ENCODE measurements around the gene PPP1R9B. TPM values are rescaled to one million over a fixed set of nuclear protein-coding genes. Genes with fewer than 3 reads are reported as not detected.

The PPP1R9B gene
- total RNA-seq, 1 experiment from 2014 or later: 69.4 TPM

DNA sequence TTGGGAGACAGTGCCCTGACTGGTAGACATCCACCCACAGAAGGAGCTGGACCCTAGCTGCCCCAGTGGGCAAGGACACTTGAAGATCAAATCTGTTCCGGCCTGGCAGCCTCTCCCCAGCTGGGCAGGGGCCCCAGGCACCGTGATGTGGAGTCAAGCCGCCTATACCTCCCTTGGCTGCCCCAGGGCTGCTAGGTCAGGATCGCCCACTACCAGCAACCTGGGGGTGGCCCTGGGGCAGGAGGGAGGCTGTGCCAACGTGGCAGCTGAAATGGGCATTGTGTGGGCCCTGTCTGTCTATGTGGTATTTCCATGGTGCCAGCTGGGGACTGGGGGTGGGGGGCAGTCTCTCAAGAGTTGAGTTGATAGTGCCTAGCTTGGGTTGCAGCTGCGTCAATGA is 54.4 kb downstream of the PPP1R9B start:
- Histone ChIP-seq H3K9me3 (replicated peaks) (no peaks in the 10 kb centered on the region), H3K4me3 (peak overlapping the region; percentile 63), H3K27ac (no peak overlapping the region), H3K36me3 (peaks cover 15% of the 10 kb centered on the region), H3K27me3 (replicated peaks) (no peaks in the 10 kb centered on the region), H3K4me1 (replicated peaks) (peaks cover 14% of the 10 kb centered on the region)
- no peak for DNase-seq (ENCODE audit: low read depth in 1 of 2, low spot score in 2 of 2)

DNA sequence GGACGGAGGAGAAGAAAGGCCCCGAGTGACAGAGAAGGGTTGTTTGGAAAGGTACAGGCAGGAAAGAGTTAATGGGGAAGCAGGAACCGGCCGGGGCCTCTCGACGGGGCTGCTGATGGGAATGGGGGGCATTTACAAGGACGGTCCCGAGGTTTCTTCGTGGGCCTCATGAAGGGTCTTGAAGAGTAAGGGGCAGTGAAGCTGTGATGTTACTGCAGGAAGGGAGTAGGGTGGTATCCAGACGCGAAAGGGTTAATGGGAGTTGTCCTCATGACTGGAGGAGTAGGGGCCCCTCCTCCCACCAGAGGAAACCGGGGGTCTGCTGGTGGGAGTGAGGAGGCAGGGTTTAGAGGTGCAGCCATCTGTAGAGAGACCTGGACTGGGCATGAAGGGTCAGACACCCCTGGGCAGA is 54.8 kb downstream of the PPP1R9B start:
- H3K36me3 ChIP-seq: peaks cover 15% of the 10 kb centered on the region
- no peaks in the 10 kb centered on the region for H3K9me3 ChIP-seq (replicated peaks)
- H3K4me1 ChIP-seq (replicated peaks): peaks cover 14% of the 10 kb centered on the region
- peak overlapping the region; percentile 63 for H3K4me3 ChIP-seq
- no peak overlapping the region for H3K27ac ChIP-seq
- no peak for DNase-seq (ENCODE audit: low read depth in 1 of 2, low spot score in 2 of 2)
- H3K27me3 ChIP-seq (replicated peaks): no peaks in the 10 kb centered on the region

DNA sequence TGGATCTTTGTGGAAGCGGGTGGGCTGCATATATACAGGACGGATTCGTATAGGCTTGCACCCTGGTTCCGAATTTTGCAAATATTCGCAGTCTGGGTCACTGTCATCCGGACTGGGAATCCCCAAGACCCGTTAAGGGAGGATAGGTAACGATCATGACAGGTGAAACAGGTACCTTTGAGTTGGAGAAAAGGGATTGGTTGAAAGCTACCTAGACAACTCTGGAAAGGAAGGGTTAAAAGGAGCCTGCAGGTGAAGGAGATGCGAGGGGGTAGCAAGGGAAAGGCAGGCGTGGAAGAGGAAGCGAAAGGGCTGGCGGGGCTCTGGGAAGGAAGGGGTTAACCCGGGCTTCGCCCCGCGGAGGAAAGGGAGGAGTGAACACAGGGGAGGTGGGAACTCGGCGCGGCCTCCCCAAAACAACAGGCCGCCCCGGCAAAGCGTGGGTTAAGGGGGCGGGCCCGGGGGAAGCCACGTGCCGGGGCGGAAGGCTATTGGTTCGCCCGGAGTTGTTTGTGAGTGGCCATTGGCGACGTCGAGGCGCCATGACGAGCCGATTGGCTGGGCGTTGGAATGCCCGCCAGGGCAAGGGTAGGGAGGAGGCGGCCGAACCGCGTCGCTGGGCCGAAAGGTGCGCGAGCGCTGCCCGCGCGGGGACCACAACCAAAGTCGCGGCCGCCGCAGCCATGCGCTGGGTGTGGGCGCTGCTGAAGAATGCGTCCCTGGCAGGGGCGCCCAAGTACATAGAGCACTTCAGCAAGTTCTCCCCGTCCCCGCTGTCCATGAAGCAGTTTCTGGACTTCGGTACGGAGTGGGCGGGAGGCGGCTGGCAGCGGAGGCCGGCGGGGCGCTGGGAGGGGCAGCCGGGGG is 55.5 kb downstream of the PPP1R9B start, which contains the start of gene PDK2:
Gene PDK2 (plus strand): TSS at position 599 of the 867 bp plus-strand sequence. CDS start 85 bp downstream, at position 684.
- peaks cover 15% of the 10 kb centered on the region for H3K36me3 ChIP-seq
- DNase-seq (ENCODE audit: low read depth in 1 of 2, low spot score in 2 of 2): peak; percentile 95 to 98
- H3K9me3 ChIP-seq (replicated peaks): no peaks in the 10 kb centered on the region
- no peak within 1 kb of the TSS for H3K27ac ChIP-seq
- H3K4me3 ChIP-seq: peak within 1 kb of the TSS; percentile 63
- no peaks in the 10 kb centered on the region for H3K27me3 ChIP-seq (replicated peaks)
- H3K4me1 ChIP-seq (replicated peaks): peaks cover 14% of the 10 kb centered on the region

DNA sequence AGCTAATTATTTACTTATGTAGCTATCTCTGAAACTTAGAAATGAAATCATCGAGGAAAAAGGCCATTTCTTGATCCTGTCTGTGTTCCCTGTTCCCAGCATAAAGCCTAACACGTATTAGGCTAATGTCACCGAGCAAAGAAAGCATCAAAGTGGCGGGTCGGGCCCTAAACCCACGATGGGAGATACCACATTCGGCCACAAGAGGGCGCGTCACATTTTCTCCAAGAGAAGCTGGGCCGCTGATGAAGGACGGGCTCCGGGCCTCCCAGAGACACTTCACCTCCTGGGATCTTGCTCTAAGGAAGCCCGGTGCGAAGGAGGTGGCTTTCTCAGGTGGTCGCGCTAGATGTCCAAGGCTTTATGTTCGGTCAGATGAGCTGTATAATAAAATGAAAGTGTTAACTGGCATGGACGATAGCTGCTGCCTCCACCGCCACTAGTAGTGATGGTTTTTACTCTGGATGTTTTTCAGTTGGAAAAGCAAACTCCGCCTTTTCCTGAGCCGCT is 56.2 kb downstream of the PPP1R9B start:
- Histone ChIP-seq H3K27me3 (replicated peaks) (no peaks in the 10 kb centered on the region), H3K27ac (no peak overlapping the region)

DNA sequence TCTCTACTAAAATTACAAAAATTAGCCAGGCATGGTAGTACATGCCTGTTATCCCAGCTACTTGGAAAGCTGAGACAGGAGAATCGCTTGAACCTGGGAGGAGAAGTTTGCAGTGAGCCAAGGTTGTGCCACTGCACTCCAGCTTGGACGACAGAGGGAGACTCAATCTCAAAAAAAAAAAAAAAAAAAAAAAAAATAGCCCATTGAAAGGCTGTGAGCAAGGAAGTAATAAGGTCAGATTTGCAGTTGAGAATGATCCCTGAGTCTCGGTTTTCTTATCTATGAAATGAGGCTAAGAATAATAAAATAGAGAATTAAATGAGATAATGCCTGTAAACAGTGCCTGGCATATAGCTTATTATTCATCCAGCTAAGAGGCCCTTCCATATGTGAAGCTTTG is 56.7 kb downstream of the PPP1R9B start:
- Histone ChIP-seq H3K27me3 (replicated peaks) (no peaks in the 10 kb centered on the region), H3K4me1 (replicated peaks) (peaks cover 14% of the 10 kb centered on the region), H3K27ac (no peak overlapping the region), H3K9me3 (replicated peaks) (no peaks in the 10 kb centered on the region), H3K36me3 (peaks cover 27% of the 10 kb centered on the region), H3K4me3 (no peak overlapping the region)
- DNase-seq (ENCODE audit: low read depth in 1 of 2, low spot score in 2 of 2): no peak

More for the DNA sequence above, 56.2 kb downstream of the PPP1R9B start:
- H3K4me3 ChIP-seq: peak overlapping the region; percentile 63
- H3K36me3 ChIP-seq: peaks cover 22% of the 10 kb centered on the region
- H3K9me3 ChIP-seq (replicated peaks): no peaks in the 10 kb centered on the region
- peaks cover 14% of the 10 kb centered on the region for H3K4me1 ChIP-seq (replicated peaks)
- DNase-seq (ENCODE audit: low read depth in 1 of 2, low spot score in 2 of 2): peak; percentile 94 to 95

DNA sequence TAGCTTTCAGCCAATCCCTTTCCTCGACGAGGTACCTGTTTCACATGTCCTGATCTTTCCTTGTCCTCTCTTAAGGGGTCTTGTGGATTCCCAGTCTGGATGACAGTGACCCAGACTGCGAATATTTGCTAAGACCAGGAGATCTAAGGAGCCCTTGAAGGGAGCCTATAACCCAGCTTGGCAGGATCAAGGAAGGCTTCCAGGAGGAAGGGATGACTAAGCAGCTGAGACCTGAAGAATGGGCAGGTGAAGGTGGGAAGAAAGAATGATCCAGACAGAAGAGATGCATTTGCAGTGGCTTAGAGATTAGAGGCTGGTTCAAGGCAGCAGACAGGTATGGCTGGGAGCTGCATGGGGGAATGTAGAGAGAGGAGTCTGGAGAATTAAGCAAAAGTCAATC is 57.2 kb downstream of the PPP1R9B start:
- no peak overlapping the region for H3K4me3 ChIP-seq
- no peak overlapping the region for H3K27ac ChIP-seq
- peaks cover 30% of the 10 kb centered on the region for H3K36me3 ChIP-seq
- peaks cover 14% of the 10 kb centered on the region for H3K4me1 ChIP-seq (replicated peaks)
- H3K27me3 ChIP-seq (replicated peaks): no peaks in the 10 kb centered on the region
- no peaks in the 10 kb centered on the region for H3K9me3 ChIP-seq (replicated peaks)
- no peak for DNase-seq (ENCODE audit: low read depth in 1 of 2, low spot score in 2 of 2)

DNA sequence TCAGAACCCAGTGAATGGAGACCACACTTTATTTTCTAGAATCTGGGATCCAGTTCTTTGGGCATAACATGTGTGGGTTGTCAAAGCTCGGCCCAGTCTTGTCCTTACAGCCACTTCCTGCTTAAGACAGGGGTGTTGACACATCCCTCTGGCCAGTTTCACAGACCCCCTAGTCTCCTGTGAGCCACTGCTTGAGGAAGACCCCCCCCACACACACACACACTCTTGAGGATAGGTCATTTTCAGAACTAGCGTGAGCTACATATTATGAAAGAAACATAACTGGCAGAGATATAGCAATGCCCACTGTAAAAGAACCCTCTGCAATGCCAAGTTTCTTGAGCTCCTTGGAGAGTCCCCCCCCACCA is 58.6 kb downstream of the PPP1R9B start:
- no peak for DNase-seq (ENCODE audit: low read depth in 1 of 2, low spot score in 2 of 2)
- H3K27me3 ChIP-seq (replicated peaks): no peaks in the 10 kb centered on the region
- H3K27ac ChIP-seq: no peak overlapping the region
- no peak overlapping the region for H3K4me3 ChIP-seq
- H3K4me1 ChIP-seq (replicated peaks): peaks cover 14% of the 10 kb centered on the region
- H3K9me3 ChIP-seq (replicated peaks): no peaks in the 10 kb centered on the region
- peaks cover 43% of the 10 kb centered on the region for H3K36me3 ChIP-seq

DNA sequence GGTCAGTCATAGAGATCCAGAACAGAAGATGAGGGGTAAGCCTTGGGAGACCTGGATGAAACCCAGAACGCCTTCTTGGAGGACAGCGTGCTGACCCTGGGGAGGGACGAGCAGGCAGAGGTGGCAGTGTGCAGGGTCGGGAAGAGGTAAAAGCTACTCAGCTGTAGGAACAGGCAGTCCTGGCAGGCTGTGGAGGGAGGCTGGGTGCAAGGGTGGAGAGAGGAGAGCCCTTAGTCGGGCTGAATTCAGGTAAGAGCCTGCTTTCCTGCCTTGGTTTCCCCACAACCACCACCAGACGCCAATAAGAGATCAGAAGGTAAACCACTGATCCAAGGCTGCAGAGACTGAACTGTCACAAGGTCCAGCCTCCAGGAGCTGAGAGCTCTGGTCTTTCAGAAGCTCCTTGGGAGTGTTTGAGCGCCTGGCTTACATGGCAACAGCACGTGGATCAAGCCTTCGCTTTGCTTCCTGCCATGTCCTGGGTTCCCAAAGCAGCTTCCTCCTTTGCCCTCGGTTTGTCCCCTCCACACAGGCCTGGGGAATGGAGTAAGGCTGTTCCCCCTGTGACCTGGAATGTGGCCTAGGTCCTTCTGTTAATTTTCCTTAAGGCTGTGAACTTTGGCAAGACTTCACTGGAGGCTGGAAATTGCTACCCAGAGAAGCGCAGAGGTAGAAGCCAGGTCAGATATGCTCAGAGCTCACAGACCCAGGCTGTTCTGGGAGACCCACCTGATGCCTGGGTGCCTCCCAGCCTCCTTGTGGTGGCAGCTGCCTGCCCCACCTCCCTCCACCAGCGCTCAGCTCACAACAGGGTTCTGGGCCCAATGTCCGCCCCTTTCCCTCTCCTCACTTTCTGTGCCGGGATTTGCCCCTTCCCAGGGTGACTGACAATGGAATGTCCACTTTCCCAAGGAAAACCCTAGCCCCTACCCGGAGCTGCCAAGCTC is 59.2 kb downstream of the PPP1R9B start:
- H3K4me3 ChIP-seq: no peak overlapping the region
- peaks cover 43% of the 10 kb centered on the region for H3K36me3 ChIP-seq
- H3K27ac ChIP-seq: no peak overlapping the region
- H3K4me1 ChIP-seq (replicated peaks): peaks cover 14% of the 10 kb centered on the region
- H3K9me3 ChIP-seq (replicated peaks): no peaks in the 10 kb centered on the region
- no peak for DNase-seq (ENCODE audit: low read depth in 1 of 2, low spot score in 2 of 2)
- H3K27me3 ChIP-seq (replicated peaks): no peaks in the 10 kb centered on the region

DNA sequence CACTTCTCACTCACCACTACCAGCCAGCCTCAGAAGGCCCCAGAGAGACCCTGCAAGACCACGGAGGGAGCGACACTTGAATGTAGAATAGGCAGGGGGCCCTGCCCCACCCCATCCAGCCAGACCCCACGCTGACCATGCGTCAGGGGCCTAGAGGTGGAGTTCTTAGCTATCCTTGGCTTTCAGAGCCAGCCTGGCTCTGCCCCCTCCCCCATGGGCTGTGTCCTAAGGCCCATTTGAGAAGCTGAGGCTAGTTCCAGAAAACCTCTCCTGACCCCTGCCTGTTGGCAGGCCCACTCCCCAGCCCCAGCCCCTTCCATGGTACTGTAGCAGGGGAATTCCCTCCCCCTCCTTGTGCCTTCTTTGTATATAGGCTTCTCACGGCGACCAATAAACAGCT is 60.4 kb downstream of the PPP1R9B start:
- H3K36me3 ChIP-seq: peaks cover 46% of the 10 kb centered on the region

DNA sequence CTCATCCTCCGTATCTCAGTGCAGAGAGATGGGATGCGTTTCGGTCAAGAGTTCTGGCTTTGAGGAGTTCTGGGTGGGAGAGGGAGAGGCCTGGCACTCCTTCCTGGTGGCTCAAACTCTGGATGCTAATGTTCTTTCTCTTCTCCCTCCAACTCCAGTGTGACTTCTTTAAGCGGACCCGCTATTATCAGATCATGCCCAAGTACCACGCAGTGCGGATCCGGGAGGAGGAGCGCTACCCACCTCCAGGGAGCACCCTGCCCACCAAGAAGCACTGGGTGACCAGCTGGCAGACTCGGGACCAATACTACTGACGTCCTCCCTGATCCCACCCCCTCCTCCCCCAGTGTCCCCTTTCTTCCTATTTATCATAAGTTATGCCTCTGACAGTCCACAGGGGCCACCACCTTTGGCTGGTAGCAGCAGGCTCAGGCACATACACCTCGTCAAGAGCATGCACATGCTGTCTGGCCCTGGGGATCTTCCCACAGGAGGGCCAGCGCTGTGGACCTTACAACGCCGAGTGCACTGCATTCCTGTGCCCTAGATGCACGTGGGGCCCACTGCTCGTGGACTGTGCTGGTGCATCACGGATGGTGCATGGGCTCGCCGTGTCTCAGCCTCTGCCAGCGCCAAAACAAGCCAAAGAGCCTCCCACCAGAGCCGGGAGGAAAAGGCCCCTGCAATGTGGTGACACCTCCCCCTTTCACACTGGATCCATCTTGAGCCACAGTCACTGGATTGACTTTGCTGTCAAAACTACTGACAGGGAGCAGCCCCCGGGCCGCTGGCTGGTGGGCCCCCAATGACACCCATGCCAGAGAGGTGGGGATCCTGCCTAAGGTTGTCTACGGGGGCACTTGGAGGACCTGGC is 61.3 kb downstream of the PPP1R9B start:
- no peak for DNase-seq (ENCODE audit: low read depth in 1 of 2, low spot score in 2 of 2)
- no peaks in the 10 kb centered on the region for H3K9me3 ChIP-seq (replicated peaks)
- peaks cover 52% of the 10 kb centered on the region for H3K36me3 ChIP-seq
- H3K27ac ChIP-seq: no peak overlapping the region
- H3K4me1 ChIP-seq (replicated peaks): no peaks in the 10 kb centered on the region
- H3K27me3 ChIP-seq (replicated peaks): no peaks in the 10 kb centered on the region
- H3K4me3 ChIP-seq: no peak overlapping the region

More for the DNA sequence above, 60.4 kb downstream of the PPP1R9B start:
- DNase-seq (ENCODE audit: low read depth in 1 of 2, low spot score in 2 of 2): no peak
- no peak overlapping the region for H3K27ac ChIP-seq
- H3K9me3 ChIP-seq (replicated peaks): no peaks in the 10 kb centered on the region
- H3K4me1 ChIP-seq (replicated peaks): peaks cover 7% of the 10 kb centered on the region
- no peak overlapping the region for H3K4me3 ChIP-seq
- no peaks in the 10 kb centered on the region for H3K27me3 ChIP-seq (replicated peaks)

DNA sequence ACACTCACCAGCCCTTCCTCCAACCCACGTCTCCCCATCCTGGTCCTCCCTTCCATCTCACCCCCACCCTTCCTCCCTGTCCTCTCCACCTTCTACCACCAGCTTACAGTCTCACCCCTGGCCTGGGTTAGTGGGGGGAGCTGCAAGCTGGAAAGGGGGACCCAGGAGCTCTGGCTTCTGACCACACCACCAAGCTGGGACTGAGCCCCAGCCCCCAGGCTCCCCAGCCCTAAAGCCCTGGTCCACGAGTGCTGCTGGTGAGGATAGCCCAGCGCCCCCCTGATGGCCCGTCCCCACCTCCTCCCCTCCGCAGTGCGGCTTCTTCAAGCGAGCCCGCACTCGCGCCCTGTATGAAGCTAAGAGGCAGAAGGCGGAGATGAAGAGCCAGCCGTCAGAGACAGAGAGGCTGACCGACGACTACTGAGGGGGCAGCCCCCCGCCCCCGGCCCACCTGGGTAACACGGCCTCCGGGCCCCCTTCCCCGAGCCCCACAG is 62.5 kb downstream of the PPP1R9B start:
- no peak for DNase-seq (ENCODE audit: low read depth in 1 of 2, low spot score in 2 of 2)
- no peak overlapping the region for H3K27ac ChIP-seq
- no peaks in the 10 kb centered on the region for H3K4me1 ChIP-seq (replicated peaks)
- no peak overlapping the region for H3K4me3 ChIP-seq
- H3K9me3 ChIP-seq (replicated peaks): no peaks in the 10 kb centered on the region
- no peaks in the 10 kb centered on the region for H3K27me3 ChIP-seq (replicated peaks)
- peaks cover 57% of the 10 kb centered on the region for H3K36me3 ChIP-seq

DNA sequence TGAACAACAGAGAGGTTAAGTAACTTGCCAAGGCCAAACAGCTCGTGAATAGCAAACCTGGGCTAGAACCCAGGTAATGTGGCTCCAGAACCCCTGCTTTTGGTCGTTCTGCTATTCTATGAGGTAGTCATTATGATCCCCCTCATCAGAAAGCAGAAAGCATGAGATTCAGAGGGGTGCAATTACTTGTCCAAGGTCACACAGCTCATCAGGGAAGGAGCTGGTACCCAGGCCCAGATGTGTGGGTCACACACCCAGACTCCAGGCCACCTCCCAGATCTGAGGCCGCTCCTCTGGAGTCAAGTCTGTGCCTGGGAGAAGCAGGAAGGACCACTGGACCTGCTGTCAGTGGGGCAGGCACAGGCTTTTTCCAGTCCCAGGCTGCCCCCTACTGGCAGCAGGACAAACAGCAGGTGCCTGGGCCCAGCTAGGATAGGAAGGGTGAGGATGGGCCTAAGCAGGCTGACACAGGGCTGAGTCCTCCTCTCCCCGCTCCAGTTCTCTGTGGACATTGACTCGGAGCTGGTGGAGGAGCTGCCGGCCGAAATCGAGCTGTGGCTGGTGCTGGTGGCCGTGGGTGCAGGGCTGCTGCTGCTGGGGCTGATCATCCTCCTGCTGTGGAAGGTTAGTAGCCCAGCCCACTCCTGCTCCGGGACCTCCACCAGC is 63.1 kb downstream of the PPP1R9B start:
- H3K9me3 ChIP-seq (replicated peaks): no peaks in the 10 kb centered on the region
- no peak overlapping the region for H3K27ac ChIP-seq
- H3K27me3 ChIP-seq (replicated peaks): no peaks in the 10 kb centered on the region
- no peak overlapping the region for H3K4me3 ChIP-seq
- peak; percentile 89 to 92 for DNase-seq (ENCODE audit: low read depth in 1 of 2, low spot score in 2 of 2)
- peaks cover 63% of the 10 kb centered on the region for H3K36me3 ChIP-seq
- no peaks in the 10 kb centered on the region for H3K4me1 ChIP-seq (replicated peaks)
